ENCODE measurements around the gene TMEM107.

The TMEM107 gene

DNA sequence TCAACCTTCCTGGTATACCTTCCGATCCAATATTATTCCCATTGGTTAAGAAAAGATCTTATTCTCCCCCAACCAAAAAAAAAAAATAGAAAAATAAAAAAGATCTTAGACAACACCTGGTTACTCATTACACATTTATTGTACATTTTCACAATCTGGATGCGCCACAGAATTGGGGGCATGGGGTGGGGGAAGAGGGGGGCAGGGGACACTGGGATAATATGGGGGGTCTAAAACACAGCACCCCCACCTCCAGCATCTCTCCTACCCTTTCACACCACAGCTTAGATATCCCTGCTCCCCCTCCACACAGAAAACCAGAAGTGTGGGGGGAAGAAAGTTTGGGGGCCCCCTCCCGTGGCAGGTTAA, 17.2 kb downstream of the TMEM107 start:
- TF ChIP-seq, protein P1, sequence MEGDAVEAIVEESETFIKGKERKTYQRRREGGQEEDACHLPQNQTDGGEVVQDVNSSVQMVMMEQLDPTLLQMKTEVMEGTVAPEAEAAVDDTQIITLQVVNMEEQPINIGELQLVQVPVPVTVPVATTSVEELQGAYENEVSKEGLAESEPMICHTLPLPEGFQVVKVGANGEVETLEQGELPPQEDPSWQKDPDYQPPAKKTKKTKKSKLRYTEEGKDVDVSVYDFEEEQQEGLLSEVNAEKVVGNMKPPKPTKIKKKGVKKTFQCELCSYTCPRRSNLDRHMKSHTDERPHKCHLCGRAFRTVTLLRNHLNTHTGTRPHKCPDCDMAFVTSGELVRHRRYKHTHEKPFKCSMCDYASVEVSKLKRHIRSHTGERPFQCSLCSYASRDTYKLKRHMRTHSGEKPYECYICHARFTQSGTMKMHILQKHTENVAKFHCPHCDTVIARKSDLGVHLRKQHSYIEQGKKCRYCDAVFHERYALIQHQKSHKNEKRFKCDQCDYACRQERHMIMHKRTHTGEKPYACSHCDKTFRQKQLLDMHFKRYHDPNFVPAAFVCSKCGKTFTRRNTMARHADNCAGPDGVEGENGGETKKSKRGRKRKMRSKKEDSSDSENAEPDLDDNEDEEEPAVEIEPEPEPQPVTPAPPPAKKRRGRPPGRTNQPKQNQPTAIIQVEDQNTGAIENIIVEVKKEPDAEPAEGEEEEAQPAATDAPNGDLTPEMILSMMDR (IDR thresholded peaks at IDR 0.05) = no peak
- H3K27ac ChIP-seq = peak overlapping the region; percentile 82
- H3K4me3 ChIP-seq (ENCODE audit: low read depth in 1 of 2, low read length in 1 of 2) = peak overlapping the region in 1 of 2 experiments; percentile 21
- no peaks in the 10 kb centered on the region for H3K9me3 ChIP-seq
- H3K4me1 ChIP-seq (ENCODE audit: control insufficient read depth in 1 of 2, insufficient read depth in 1 of 2, low read depth in 1 of 2, low read length in 1 of 2) = peaks cover 76 to 77% of the 10 kb centered on the region in 2 experiments
- no peaks in the 10 kb centered on the region for H3K27me3 ChIP-seq
- H3K36me3 ChIP-seq = peaks cover 33% of the 10 kb centered on the region

DNA sequence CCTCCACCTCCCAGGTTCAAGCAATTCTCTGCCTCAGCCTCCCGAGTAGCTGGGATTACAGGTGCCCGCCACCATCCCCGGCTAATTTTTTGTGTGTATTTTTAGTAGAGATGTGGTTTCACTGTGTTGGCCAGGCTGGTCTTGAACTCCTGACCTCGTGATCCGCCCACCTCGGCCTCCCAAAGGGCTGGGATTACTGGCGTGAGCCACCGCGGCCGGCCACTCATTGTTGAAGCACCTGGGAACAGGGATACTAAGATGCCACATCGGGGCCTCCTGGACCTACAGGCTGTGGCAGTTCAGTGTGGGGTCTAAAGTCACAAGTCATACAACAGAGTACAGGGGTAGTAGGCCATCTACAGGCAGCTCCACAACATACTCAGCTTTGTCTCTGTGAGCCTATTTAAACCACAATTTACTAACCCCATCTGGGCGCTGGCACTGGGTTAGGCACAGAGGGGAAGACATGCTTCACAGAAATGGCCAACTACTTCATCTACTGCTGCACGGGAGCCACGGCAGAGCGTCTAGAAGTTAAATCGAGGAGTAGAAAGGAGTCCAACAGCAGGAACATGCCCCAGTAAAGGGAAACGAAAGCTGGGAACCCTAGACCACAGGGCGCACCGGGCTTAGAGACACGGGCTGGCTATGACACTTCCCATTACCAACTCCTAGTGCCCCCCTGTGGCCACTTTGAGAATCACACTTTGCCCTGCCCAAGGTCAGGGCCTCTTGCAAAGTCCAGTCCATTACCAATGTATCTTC, 17.7 kb downstream of the TMEM107 start:
- TF ChIP-seq, protein P1 (IDR thresholded peaks at IDR 0.05) = peak; percentile 96
- Histone ChIP-seq H3K4me1 (ENCODE audit: control insufficient read depth in 1 of 2, insufficient read depth in 1 of 2, low read depth in 1 of 2, low read length in 1 of 2) (peaks cover 76 to 77% of the 10 kb centered on the region in 2 experiments), H3K9me3 (no peaks in the 10 kb centered on the region), H3K4me3 (ENCODE audit: low read depth in 1 of 2, low read length in 1 of 2) (peak overlapping the region; percentile 18 to 21), H3K27ac (peak overlapping the region; percentile 82), H3K36me3 (peaks cover 33% of the 10 kb centered on the region), H3K27me3 (no peaks in the 10 kb centered on the region)

DNA sequence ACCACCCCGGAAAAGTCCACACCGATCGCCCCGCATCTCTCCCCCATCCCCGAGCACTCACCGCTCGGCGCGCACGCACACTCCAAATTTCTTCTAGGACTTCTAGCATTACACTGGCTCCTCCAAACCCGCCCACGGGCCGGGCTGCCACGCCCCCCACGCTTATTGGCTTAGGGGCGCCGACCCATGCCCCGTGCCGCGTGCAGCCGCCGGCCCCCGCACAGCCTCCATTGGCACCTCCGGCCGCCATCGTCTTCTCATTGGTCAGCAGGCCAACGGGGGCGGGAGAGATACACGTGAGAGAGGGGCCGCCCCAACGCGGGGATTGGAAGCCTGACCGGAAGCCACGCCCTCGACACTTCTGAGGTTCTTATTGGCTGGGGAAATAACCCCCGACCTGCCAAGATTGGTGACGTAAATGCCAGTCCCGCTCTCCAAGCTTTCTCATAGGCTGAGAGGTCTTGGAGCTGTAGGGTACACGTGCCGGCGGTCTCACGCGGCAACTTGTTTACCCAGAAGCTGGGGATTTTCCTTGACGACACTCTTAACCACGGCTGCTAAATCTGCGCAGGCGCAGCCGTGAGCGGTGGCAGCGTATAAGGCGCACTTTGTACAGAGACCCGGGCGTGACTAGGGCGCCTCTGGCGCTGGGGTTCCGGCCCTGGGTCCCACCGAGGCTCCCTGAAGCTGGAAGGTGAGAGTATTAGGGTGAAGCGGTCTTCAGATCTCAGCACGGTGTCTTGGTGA, 19.8 kb downstream of the TMEM107 start:
- Histone ChIP-seq H3K27ac (peak overlapping the region; percentile 90), H3K9me3 (no peaks in the 10 kb centered on the region), H3K4me3 (ENCODE audit: low read depth in 1 of 2, low read length in 1 of 2) (peak overlapping the region; percentile 65 to 92), H3K27me3 (peaks cover 15% of the 10 kb centered on the region), H3K4me1 (ENCODE audit: control insufficient read depth in 1 of 2, insufficient read depth in 1 of 2, low read depth in 1 of 2, low read length in 1 of 2) (peaks cover 80 to 84% of the 10 kb centered on the region in 2 experiments), H3K36me3 (peaks cover 26% of the 10 kb centered on the region)
- TF ChIP-seq, protein P1 (IDR thresholded peaks at IDR 0.05) = peak; percentile 36

DNA sequence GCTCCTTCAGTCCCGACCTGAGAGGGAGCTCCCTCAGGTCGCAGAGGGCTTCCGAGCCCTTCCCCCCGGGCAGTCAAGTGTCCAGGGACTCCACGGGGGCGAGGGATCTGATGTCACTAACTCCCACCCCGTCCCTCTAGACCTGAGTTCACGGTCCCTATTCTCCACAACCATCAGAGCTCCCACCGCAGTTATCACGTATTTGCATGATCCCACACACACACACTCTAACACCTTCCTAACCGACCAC, 20.3 kb downstream of the TMEM107 start:
- TF ChIP-seq, protein P1 (IDR thresholded peaks at IDR 0.05) = no peak
- Histone ChIP-seq H3K4me1 (ENCODE audit: control insufficient read depth in 1 of 2, insufficient read depth in 1 of 2, low read depth in 1 of 2, low read length in 1 of 2) (peaks cover 80 to 84% of the 10 kb centered on the region in 2 experiments), H3K27me3 (peaks cover 15% of the 10 kb centered on the region), H3K4me3 (ENCODE audit: low read depth in 1 of 2, low read length in 1 of 2) (peak overlapping the region; percentile 65 to 92), H3K9me3 (no peaks in the 10 kb centered on the region), H3K27ac (peak overlapping the region; percentile 90), H3K36me3 (peaks cover 21% of the 10 kb centered on the region)

DNA sequence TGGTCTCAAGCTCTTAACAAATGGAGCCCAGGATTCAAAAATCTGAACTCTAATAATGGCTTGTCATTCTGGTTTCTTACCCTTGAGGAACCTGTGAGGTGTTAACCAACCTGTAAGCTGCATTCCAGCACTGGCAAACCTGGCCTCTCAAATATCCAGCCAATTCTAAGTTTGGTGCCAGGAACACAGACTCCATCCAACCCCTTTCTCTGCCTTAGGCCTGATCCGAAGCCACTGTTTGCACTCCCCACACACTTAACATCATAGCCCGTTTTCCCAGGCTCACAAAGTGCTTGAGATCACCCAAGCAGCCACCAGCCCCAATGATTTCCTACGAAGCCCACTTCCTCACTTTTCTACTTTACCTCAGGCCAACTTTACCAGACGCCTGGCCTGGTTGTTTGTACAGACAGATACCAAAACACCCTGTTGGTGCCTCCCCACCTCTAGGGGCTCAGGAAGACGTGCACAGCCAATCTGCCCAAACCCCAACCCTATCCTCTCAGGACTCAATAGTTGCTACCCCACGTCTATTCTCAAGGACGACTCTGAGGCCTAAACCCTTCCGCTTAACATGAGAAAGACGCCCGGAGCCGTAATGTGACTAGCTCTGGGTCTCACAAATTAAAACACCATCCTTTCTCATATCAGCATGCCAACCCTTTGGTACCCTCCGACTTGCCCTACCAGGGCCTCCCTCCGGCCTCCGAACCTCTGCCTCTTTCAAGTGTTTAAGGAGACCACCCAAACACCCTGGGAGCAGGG, 20.8 kb downstream of the TMEM107 start:
- H3K9me3 ChIP-seq = no peaks in the 10 kb centered on the region
- peak overlapping the region; percentile 90 for H3K27ac ChIP-seq
- peaks cover 15% of the 10 kb centered on the region for H3K27me3 ChIP-seq
- H3K4me1 ChIP-seq (ENCODE audit: control insufficient read depth in 1 of 2, insufficient read depth in 1 of 2, low read depth in 1 of 2, low read length in 1 of 2) = peaks cover 80 to 84% of the 10 kb centered on the region in 2 experiments
- TF ChIP-seq, protein P1 (IDR thresholded peaks at IDR 0.05) = no peak
- H3K4me3 ChIP-seq (ENCODE audit: low read depth in 1 of 2, low read length in 1 of 2) = peak overlapping the region; percentile 65 to 92
- H3K36me3 ChIP-seq = peaks cover 15% of the 10 kb centered on the region
